Skeletal muscle satellite cell (primary cell): ENCODE measurements around the gene DEK.

Experiments
- H3K27me3 ChIP-seq: 2 replicates; pipeline ENCODE4 v1.7.0; 2013; ENCODE audit warnings: low read length; ENCODE audit not compliant: control insufficient read depth, insufficient read depth
- H3K36me3 ChIP-seq: 2 replicates; pipeline ENCODE4 v1.7.0; 2013; ENCODE audit warnings: mild to moderate bottlenecking, control low read depth, low read length; ENCODE audit not compliant: insufficient read depth
- H3K4me1 ChIP-seq: 2 replicates; pipeline ENCODE4 v1.7.0; 2013; ENCODE audit warnings: low read length; ENCODE audit not compliant: control insufficient read depth, insufficient read depth
- H3K4me2 ChIP-seq: 2 replicates; pipeline ENCODE4 v1.7.0; 2013; ENCODE audit warnings: mild to moderate bottlenecking, low read length
- H3K4me3 ChIP-seq: 2 replicates; pipeline ENCODE4 v1.7.0; 2013; ENCODE audit warnings: low read length
- H3K9ac ChIP-seq: 2 replicates; pipeline ENCODE4 v1.7.0; 2013; ENCODE audit warnings: mild to moderate bottlenecking, low read depth, low read length, moderate library complexity
- H3K9me3 ChIP-seq: replicated peaks from 2 replicates; pipeline ENCODE4 v1.7.0; 2013; ENCODE audit warnings: mild to moderate bottlenecking, control low read depth, low read length

Gene DEK

GRCh38 chr6:18263418-18264218 is 712 bp downstream of the DEK start:
- no peaks in the 10 kb centered on the region for H3K27me3 ChIP-seq
- H3K4me1 ChIP-seq = peaks cover 38% of the 10 kb centered on the region
- H3K4me3 ChIP-seq = peak overlapping the region; percentile 87
- H3K4me2 ChIP-seq = peak overlapping the region; percentile 87
- peak overlapping the region; percentile 89 for H3K9ac ChIP-seq
- H3K9me3 ChIP-seq = no peaks in the 10 kb centered on the region
- H3K36me3 ChIP-seq = peaks cover 4% of the 10 kb centered on the region

- Histone ChIP-seq H3K36me3 (peaks cover 7% of the 10 kb centered on the region), H3K9me3 (no peaks in the 10 kb centered on the region), H3K27me3 (no peaks in the 10 kb centered on the region), H3K9ac (peak overlapping the region; percentile 89), H3K4me2 (peak overlapping the region; percentile 87), H3K4me1 (peaks cover 38% of the 10 kb centered on the region), H3K4me3 (peak overlapping the region; percentile 87)
Observed at GRCh38 chr6:18262702-18263417, 1.5 kb downstream of the DEK start.

GRCh38 chr6:18261877-18262276 is 2.5 kb downstream of the DEK start:
- Histone ChIP-seq H3K36me3 (peaks cover 17% of the 10 kb centered on the region), H3K4me3 (peak overlapping the region; percentile 87), H3K9me3 (no peaks in the 10 kb centered on the region), H3K4me1 (peaks cover 38% of the 10 kb centered on the region), H3K4me2 (peak overlapping the region; percentile 87), H3K9ac (peak overlapping the region; percentile 89), H3K27me3 (no peaks in the 10 kb centered on the region)

- Histone ChIP-seq H3K4me3 (peak overlapping the region; percentile 25), H3K36me3 (peaks cover 28% of the 10 kb centered on the region), H3K4me1 (peaks cover 38% of the 10 kb centered on the region), H3K27me3 (no peaks in the 10 kb centered on the region), H3K9ac (no peak overlapping the region), H3K4me2 (peak overlapping the region; percentile 87), H3K9me3 (no peaks in the 10 kb centered on the region)
Observed at GRCh38 chr6:18260448-18261106, 3.8 kb downstream of the DEK start.

GRCh38 chr6:18259675-18260447 is 4.5 kb downstream of the DEK start:
- Histone ChIP-seq H3K36me3 (peaks cover 35% of the 10 kb centered on the region), H3K4me3 (peak overlapping the region; percentile 4), H3K4me2 (peak overlapping the region; percentile 87), H3K9ac (no peak overlapping the region), H3K27me3 (no peaks in the 10 kb centered on the region), H3K9me3 (no peaks in the 10 kb centered on the region), H3K4me1 (peaks cover 34% of the 10 kb centered on the region)

GRCh38 chr6:18254793-18255192 is 9.5 kb downstream of the DEK start:
- Histone ChIP-seq H3K9ac (no peak overlapping the region), H3K4me1 (peaks cover 2% of the 10 kb centered on the region), H3K4me2 (no peak overlapping the region), H3K4me3 (no peak overlapping the region), H3K36me3 (peaks cover 51% of the 10 kb centered on the region), H3K9me3 (no peaks in the 10 kb centered on the region), H3K27me3 (no peaks in the 10 kb centered on the region)

- Histone ChIP-seq H3K4me1 (no peaks in the 10 kb centered on the region), H3K27me3 (no peaks in the 10 kb centered on the region), H3K36me3 (peaks cover 62% of the 10 kb centered on the region), H3K9me3 (no peaks in the 10 kb centered on the region), H3K9ac (no peak overlapping the region), H3K4me3 (no peak overlapping the region), H3K4me2 (no peak overlapping the region)
Observed at GRCh38 chr6:18253635-18254034, 10.7 kb downstream of the DEK start.

- Histone ChIP-seq H3K4me1 (no peaks in the 10 kb centered on the region), H3K4me2 (no peak overlapping the region), H3K4me3 (no peak overlapping the region), H3K36me3 (peaks cover 40% of the 10 kb centered on the region), H3K9me3 (no peaks in the 10 kb centered on the region), H3K9ac (no peak overlapping the region), H3K27me3 (no peaks in the 10 kb centered on the region)
Observed at GRCh38 chr6:18249271-18249670, 15.1 kb downstream of the DEK start.

GRCh38 chr6:18248698-18249097 is 15.6 kb downstream of the DEK start:
- no peak overlapping the region for H3K4me2 ChIP-seq
- no peaks in the 10 kb centered on the region for H3K9me3 ChIP-seq
- H3K27me3 ChIP-seq = no peaks in the 10 kb centered on the region
- H3K4me1 ChIP-seq = no peaks in the 10 kb centered on the region
- no peak overlapping the region for H3K9ac ChIP-seq
- H3K4me3 ChIP-seq = no peak overlapping the region
- peaks cover 37% of the 10 kb centered on the region for H3K36me3 ChIP-seq

GRCh38 chr6:18247002-18247401 is 17.3 kb downstream of the DEK start:
- H3K4me1 ChIP-seq = peaks cover 10% of the 10 kb centered on the region
- peaks cover 47% of the 10 kb centered on the region for H3K36me3 ChIP-seq
- H3K9ac ChIP-seq = no peak overlapping the region
- no peak overlapping the region for H3K4me3 ChIP-seq
- no peak overlapping the region for H3K4me2 ChIP-seq
- no peaks in the 10 kb centered on the region for H3K9me3 ChIP-seq
- H3K27me3 ChIP-seq = no peaks in the 10 kb centered on the region

- Histone ChIP-seq H3K36me3 (peaks cover 48% of the 10 kb centered on the region), H3K27me3 (no peaks in the 10 kb centered on the region)
Observed at GRCh38 chr6:18246205-18246604, 18.1 kb downstream of the DEK start.

More at GRCh38 chr6:18246205-18246604, 18.1 kb downstream of the DEK start:
- H3K9me3 ChIP-seq = no peaks in the 10 kb centered on the region
- peaks cover 17% of the 10 kb centered on the region for H3K4me1 ChIP-seq
- H3K4me3 ChIP-seq = no peak overlapping the region
- H3K9ac ChIP-seq = no peak overlapping the region
- no peak overlapping the region for H3K4me2 ChIP-seq
